ENCODE measurements around the gene PUM2.

PUM2 gene

GRCh38 chr2:20231159-20231558 lies 119.5 kb downstream of the PUM2 start:
- Histone ChIP-seq H3K4me3 (ENCODE audit: control insufficient read depth in 1 of 7, extremely low read depth in 1 of 7, insufficient read depth in 4 of 7, low read depth in 2 of 7, low read length in 6 of 7) (no peak overlapping the region), H3K9me3 (ENCODE audit: control extremely low read depth in 1 of 5, control insufficient read depth in 4 of 5, insufficient read depth in 2 of 5, low read depth in 1 of 5, low read length in 4 of 5) (no peaks in the 10 kb centered on the region), H3K27ac (ENCODE audit: insufficient read depth in 1 of 2, low read depth in 1 of 2, low read length in 2 of 2, poor library complexity in 1 of 2, severe bottlenecking in 2 of 2) (no peak overlapping the region), H3K27me3 (replicated peaks in 2 of 5; ENCODE audit: control insufficient read depth in 4 of 5, insufficient read depth in 5 of 5, low read length in 4 of 5) (peaks cover 0 to 3% (median 2%) of the 10 kb centered on the region in 5 experiments), H3K36me3 (ENCODE audit: control insufficient read depth in 4 of 4, insufficient read depth in 4 of 4, low read length in 3 of 4) (no peaks in the 10 kb centered on the region), H3K4me1 (ENCODE audit: control extremely low read depth in 1 of 4, control insufficient read depth in 4 of 4, insufficient read depth in 4 of 4, low read length in 3 of 4) (no peaks in the 10 kb centered on the region)
- WGBS (ENCODE audit: insufficient coverage), result 100% methylated on average over 6 of the region's 6 CpGs
- DNase-seq, result no peak
- ChIA-PET CTCF (interaction anchor here (0.8 to 2.0 kb wide), 3 partner anchors 9 to 95 kb away, joined by 3 to 7 read pairs (median 3); no protein-coding TSS in a partner anchor), POLR2A (no interaction called here)

GRCh38 chr2:20230114-20230425 lies 120.6 kb downstream of the PUM2 start:
- peaks cover 0 to 8% (median 6%) of the 10 kb centered on the region in 4 experiments for H3K4me1 ChIP-seq (ENCODE audit: control extremely low read depth in 1 of 4, control insufficient read depth in 4 of 4, insufficient read depth in 4 of 4, low read length in 3 of 4)
- H3K27me3 ChIP-seq (replicated peaks in 2 of 5; ENCODE audit: control insufficient read depth in 4 of 5, insufficient read depth in 5 of 5, low read length in 4 of 5), result peaks cover 0 to 9% (median 6%) of the 10 kb centered on the region in 5 experiments
- no peak overlapping the region for H3K27ac ChIP-seq (ENCODE audit: insufficient read depth in 1 of 2, low read depth in 1 of 2, low read length in 2 of 2, poor library complexity in 1 of 2, severe bottlenecking in 2 of 2)
- no peaks in the 10 kb centered on the region for H3K9me3 ChIP-seq (ENCODE audit: control extremely low read depth in 1 of 5, control insufficient read depth in 4 of 5, insufficient read depth in 2 of 5, low read depth in 1 of 5, low read length in 4 of 5)
- 98% methylated on average over 3 of the region's 4 CpGs for WGBS (ENCODE audit: insufficient coverage)
- POLR2A ChIA-PET, result no interaction called here
- no peaks in the 10 kb centered on the region for H3K36me3 ChIP-seq (ENCODE audit: control insufficient read depth in 4 of 4, insufficient read depth in 4 of 4, low read length in 3 of 4)
- no peak for DNase-seq
- CTCF ChIA-PET, result interaction anchor here (1.3 kb wide), 1 partner anchor 96 kb away, joined by 3 read pairs; no protein-coding TSS in a partner anchor
- no peak overlapping the region for H3K4me3 ChIP-seq (ENCODE audit: control insufficient read depth in 1 of 7, extremely low read depth in 1 of 7, insufficient read depth in 4 of 7, low read depth in 2 of 7, low read length in 6 of 7)

- Histone ChIP-seq H3K4me3 (ENCODE audit: control insufficient read depth in 1 of 7, extremely low read depth in 1 of 7, insufficient read depth in 4 of 7, low read depth in 2 of 7, low read length in 6 of 7) (no peak overlapping the region), H3K4me1 (ENCODE audit: control extremely low read depth in 1 of 4, control insufficient read depth in 4 of 4, insufficient read depth in 4 of 4, low read length in 3 of 4) (peaks cover 0 to 12% (median 10%) of the 10 kb centered on the region in 4 experiments), H3K27ac (ENCODE audit: insufficient read depth in 1 of 2, low read depth in 1 of 2, low read length in 2 of 2, poor library complexity in 1 of 2, severe bottlenecking in 2 of 2) (no peak overlapping the region), H3K9me3 (ENCODE audit: control extremely low read depth in 1 of 5, control insufficient read depth in 4 of 5, insufficient read depth in 2 of 5, low read depth in 1 of 5, low read length in 4 of 5) (no peaks in the 10 kb centered on the region), H3K27me3 (replicated peaks in 2 of 5; ENCODE audit: control insufficient read depth in 4 of 5, insufficient read depth in 5 of 5, low read length in 4 of 5) (peaks cover 0 to 11% (median 7%) of the 10 kb centered on the region in 5 experiments), H3K36me3 (ENCODE audit: control insufficient read depth in 4 of 4, insufficient read depth in 4 of 4, low read length in 3 of 4) (no peaks in the 10 kb centered on the region)
- DNase-seq, result no peak
- ChIA-PET CTCF (no interaction called here), POLR2A (no interaction called here)
- 91% methylated on average over 6 of the region's 8 CpGs for WGBS (ENCODE audit: insufficient coverage)
Measured at GRCh38 chr2:20229322-20230113, 121.1 kb downstream of the PUM2 start.

- Histone ChIP-seq H3K9me3 (ENCODE audit: control extremely low read depth in 1 of 5, control insufficient read depth in 4 of 5, insufficient read depth in 2 of 5, low read depth in 1 of 5, low read length in 4 of 5) (no peaks in the 10 kb centered on the region), H3K4me3 (ENCODE audit: control insufficient read depth in 1 of 7, extremely low read depth in 1 of 7, insufficient read depth in 4 of 7, low read depth in 2 of 7, low read length in 6 of 7) (no peak overlapping the region), H3K27me3 (replicated peaks in 2 of 5; ENCODE audit: control insufficient read depth in 4 of 5, insufficient read depth in 5 of 5, low read length in 4 of 5) (peaks cover 0 to 26% (median 12%) of the 10 kb centered on the region in 5 experiments), H3K36me3 (ENCODE audit: control insufficient read depth in 4 of 4, insufficient read depth in 4 of 4, low read length in 3 of 4) (no peaks in the 10 kb centered on the region), H3K4me1 (ENCODE audit: control extremely low read depth in 1 of 4, control insufficient read depth in 4 of 4, insufficient read depth in 4 of 4, low read length in 3 of 4) (peaks cover 0 to 26% (median 23%) of the 10 kb centered on the region in 4 experiments), H3K27ac (ENCODE audit: insufficient read depth in 1 of 2, low read depth in 1 of 2, low read length in 2 of 2, poor library complexity in 1 of 2, severe bottlenecking in 2 of 2) (no peak overlapping the region)
- 91% methylated on average over 5 of the region's 10 CpGs for WGBS (ENCODE audit: insufficient coverage)
- DNase-seq, result no peak
- ChIA-PET CTCF (no interaction called here), POLR2A (no interaction called here)
Measured at GRCh38 chr2:20227894-20228505, 122.6 kb downstream of the PUM2 start.

GRCh38 chr2:20226152-20226545 lies 124.5 kb downstream of the PUM2 start:
- DNase-seq, result no peak
- Histone ChIP-seq H3K4me3 (ENCODE audit: control insufficient read depth in 1 of 7, extremely low read depth in 1 of 7, insufficient read depth in 4 of 7, low read depth in 2 of 7, low read length in 6 of 7) (no peak overlapping the region), H3K27ac (ENCODE audit: insufficient read depth in 1 of 2, low read depth in 1 of 2, low read length in 2 of 2, poor library complexity in 1 of 2, severe bottlenecking in 2 of 2) (no peak overlapping the region), H3K27me3 (replicated peaks in 2 of 5; ENCODE audit: control insufficient read depth in 4 of 5, insufficient read depth in 5 of 5, low read length in 4 of 5) (peaks cover 0 to 44% (median 26%) of the 10 kb centered on the region in 5 experiments), H3K9me3 (ENCODE audit: control extremely low read depth in 1 of 5, control insufficient read depth in 4 of 5, insufficient read depth in 2 of 5, low read depth in 1 of 5, low read length in 4 of 5) (no peaks in the 10 kb centered on the region), H3K4me1 (ENCODE audit: control extremely low read depth in 1 of 4, control insufficient read depth in 4 of 4, insufficient read depth in 4 of 4, low read length in 3 of 4) (peaks cover 0 to 28% (median 24%) of the 10 kb centered on the region in 4 experiments), H3K36me3 (ENCODE audit: control insufficient read depth in 4 of 4, insufficient read depth in 4 of 4, low read length in 3 of 4) (no peaks in the 10 kb centered on the region)
- ChIA-PET POLR2A (interaction anchor here (1.2 kb wide), 1 partner anchor 12 kb away, joined by 3 read pairs; no protein-coding TSS in a partner anchor), CTCF (interaction anchor here (0.9 to 2.2 kb wide), 9 partner anchors 11 to 271 kb away, joined by 3 to 9 read pairs (median 4); no protein-coding TSS in a partner anchor)
- 95% methylated on average over 14 of the region's 14 CpGs for WGBS (ENCODE audit: insufficient coverage)

GRCh38 chr2:20225294-20226151 lies 125.1 kb downstream of the PUM2 start:
- WGBS (ENCODE audit: insufficient coverage), result 9% methylated on average over 51 of the region's 66 CpGs
- Histone ChIP-seq H3K4me1 (ENCODE audit: control extremely low read depth in 1 of 4, control insufficient read depth in 4 of 4, insufficient read depth in 4 of 4, low read length in 3 of 4) (peaks cover 0 to 28% (median 24%) of the 10 kb centered on the region in 4 experiments), H3K4me3 (ENCODE audit: control insufficient read depth in 1 of 7, extremely low read depth in 1 of 7, insufficient read depth in 4 of 7, low read depth in 2 of 7, low read length in 6 of 7) (peak overlapping the region in 6 of 7 experiments; percentile 25 to 76 (median 54)), H3K27ac (ENCODE audit: insufficient read depth in 1 of 2, low read depth in 1 of 2, low read length in 2 of 2, poor library complexity in 1 of 2, severe bottlenecking in 2 of 2) (no peak overlapping the region), H3K9me3 (ENCODE audit: control extremely low read depth in 1 of 5, control insufficient read depth in 4 of 5, insufficient read depth in 2 of 5, low read depth in 1 of 5, low read length in 4 of 5) (no peaks in the 10 kb centered on the region), H3K27me3 (replicated peaks in 2 of 5; ENCODE audit: control insufficient read depth in 4 of 5, insufficient read depth in 5 of 5, low read length in 4 of 5) (peaks cover 0 to 49% (median 28%) of the 10 kb centered on the region in 5 experiments), H3K36me3 (ENCODE audit: control insufficient read depth in 4 of 4, insufficient read depth in 4 of 4, low read length in 3 of 4) (no peaks in the 10 kb centered on the region)
- peak; percentile 64 to 78 (median 72) for DNase-seq
- ChIA-PET CTCF (interaction anchor here (0.8 to 2.2 kb wide), 14 partner anchors 10 to 270 kb away, joined by 3 to 9 read pairs (median 4); no protein-coding TSS in a partner anchor), POLR2A (interaction anchor here (1.2 kb wide), 1 partner anchor 13 kb away, joined by 3 read pairs; no protein-coding TSS in a partner anchor)
